Endothelial cell of umbilical vein (primary cell): Measurements from ENCODE around the gene GYG1. TPM values are rescaled to one million over a fixed set of nuclear protein-coding genes. Genes with fewer than 3 reads are reported as not detected.

Experiments
- BruUV-seq: library from RNA; stranded (reverse); fragments of 400-500 nt; replicated peaks from 2 replicates; lab custom pipeline; 2021; lab: Mats Ljungman, UMichigan
- CTCF ChIA-PET: fragments of 300-600, 350-600 bp; sonication (Branson Sonifier 250); formaldehyde crosslinking; loops from one replicate; lab custom pipeline; 2021; ENCODE audit warnings: antibody characterized with exemption, inconsistent platforms; lab: Charles Lee
- POLR2A ChIA-PET: fragments of 300-600, 350-600 bp; sonication (Branson Sonifier 250); formaldehyde crosslinking; loops from one replicate; lab custom pipeline; 2021; ENCODE audit warnings: antibody characterized with exemption, inconsistent platforms; lab: Charles Lee
- DNase-seq: peaks from one replicate; pipeline ENCODE4 v3.0.0-alpha.2; 2011; ENCODE audit warnings: low read depth, low spot score
- FAIRE-seq: peaks from 2 replicates; lab custom pipeline; 2011; peaks lifted over from hg19 to GRCh38; lab: Jason Lieb, UNC
- H2AFZ ChIP-seq: 2 replicates; pipeline ENCODE4 v1.6.0; 2012; ENCODE audit warnings: low read depth, low read length, control low read depth, inconsistent platforms
- H3K27ac ChIP-seq: 2 replicates; pipeline ENCODE4 v1.5.1; 2011; ENCODE audit warnings: low read depth, mild to moderate bottlenecking, control low read depth, low read length, moderate library complexity; ENCODE audit not compliant: insufficient read depth
- H3K27me3 ChIP-seq, 2 experiments: 2 replicates each; pipeline versions ENCODE4 v1.6.0 to v1.6.1; 2011; ENCODE audit warnings: low read length in 2 of 2, mixed read lengths in 1 of 2; ENCODE audit not compliant: control insufficient read depth in 2 of 2, insufficient read depth in 2 of 2
- H3K36me3 ChIP-seq, 2 experiments: 2 replicates in 1 of 2; 3 replicates in 1 of 2; pipeline ENCODE4 v1.5.1; 2011; ENCODE audit warnings: low read length in 2 of 2, mild to moderate bottlenecking in 1 of 2, moderate library complexity in 1 of 2; ENCODE audit not compliant: control insufficient read depth in 2 of 2, insufficient read depth in 2 of 2; ENCODE audit errors: extremely low read depth in 1 of 2
- H3K4me1 ChIP-seq: 3 replicates; pipeline ENCODE4 v1.5.1; 2011; ENCODE audit warnings: mild to moderate bottlenecking, low read length; ENCODE audit not compliant: control insufficient read depth, insufficient read depth; ENCODE audit errors: extremely low read depth
- H3K4me2 ChIP-seq: 2 replicates; pipeline ENCODE4 v1.6.1; 2011; ENCODE audit warnings: low read length, control low read depth, mixed read lengths; ENCODE audit not compliant: insufficient read depth
- H3K4me3 ChIP-seq, 3 experiments: fragments of 200-600 bp in 1 of 3; sonication (generic), shearing (Covaris generic) in 1 of 3; replicated peaks in 1 of 3; 2 replicates each; pipeline ENCODE4 v1.5.1; 2011 to 2016; ENCODE audit warnings: control low read depth in 3 of 3, low read length in 3 of 3, mild to moderate bottlenecking in 2 of 3, inconsistent platforms in 1 of 3, low read depth in 1 of 3, moderate library complexity in 1 of 3; ENCODE audit not compliant: insufficient read depth in 1 of 3
- H3K79me2 ChIP-seq: 2 replicates; pipeline ENCODE4 v1.6.0; 2012; ENCODE audit warnings: low read length, inconsistent platforms; ENCODE audit not compliant: control insufficient read depth, insufficient read depth
- H3K9ac ChIP-seq: replicated peaks from 2 replicates; pipeline ENCODE3; 2011; ENCODE audit warnings: low read length, control low read depth; ENCODE audit not compliant: insufficient read depth; ENCODE audit errors: extremely low read depth
- H3K9me1 ChIP-seq: replicated peaks from 3 replicates; pipeline ENCODE4 v1.6.0; 2011; ENCODE audit warnings: mild to moderate bottlenecking, low read length; ENCODE audit not compliant: control insufficient read depth, insufficient read depth; ENCODE audit errors: extremely low read depth
- H3K9me3 ChIP-seq: replicated peaks from 2 replicates; pipeline ENCODE4 v1.5.1; 2012; ENCODE audit warnings: low read length, inconsistent platforms; ENCODE audit not compliant: control insufficient read depth, insufficient read depth
- H4K20me1 ChIP-seq: replicated peaks from 2 replicates; pipeline ENCODE3; 2011; ENCODE audit warnings: mild to moderate bottlenecking, low read length; ENCODE audit not compliant: control insufficient read depth, insufficient read depth; ENCODE audit errors: extremely low read depth
- CTCF ChIP-seq, 2 donors: IDR thresholded peaks; 1 replicate in 1 of 2; 2 replicates in 1 of 2; pipeline ENCODE4 v1.5.1; 2011; ENCODE audit warnings: low read length in 2 of 2, mild to moderate bottlenecking in 2 of 2, moderate library complexity in 2 of 2, control low read depth in 1 of 2, inconsistent platforms in 1 of 2, low read depth in 1 of 2; ENCODE audit not compliant: insufficient read depth in 1 of 2; ENCODE audit errors: extremely low read depth in 1 of 2
- EZH2 ChIP-seq: IDR thresholded peaks from 2 replicates; pipeline ENCODE4 v1.6.1; 2012; ENCODE audit warnings: borderline replicate concordance, low read depth, mild to moderate bottlenecking, moderate library complexity, low read length, inconsistent platforms; ENCODE audit not compliant: severe bottlenecking
- FOS ChIP-seq: IDR thresholded peaks from 2 replicates; pipeline ENCODE4 v1.6.1; 2011; ENCODE audit warnings: mild to moderate bottlenecking, low read length, moderate library complexity, borderline replicate concordance; ENCODE audit not compliant: insufficient read depth
- GATA2 ChIP-seq: IDR thresholded peaks from 2 replicates; pipeline ENCODE4 v1.7.0; 2011; ENCODE audit warnings: low read depth, mild to moderate bottlenecking, moderate library complexity, mixed read lengths, low read length; ENCODE audit not compliant: insufficient read length, insufficient read depth
- JUN ChIP-seq: IDR thresholded peaks from 2 replicates; pipeline ENCODE4 v1.6.1; 2011; ENCODE audit warnings: borderline replicate concordance, low read depth; ENCODE audit not compliant: insufficient read length, insufficient read depth
- MAX ChIP-seq: IDR thresholded peaks from 2 replicates; pipeline ENCODE4 v1.6.1; 2011; ENCODE audit not compliant: insufficient read depth, insufficient read length
- MYC ChIP-seq: IDR thresholded peaks from one replicate; pipeline ENCODE4 v1.6.1; 2011; ENCODE audit warnings: mild to moderate bottlenecking, low read depth, low read length
- POLR2A ChIP-seq: IDR thresholded peaks from 2 replicates; pipeline ENCODE4 v1.6.1; 2012; ENCODE audit warnings: low read depth, mild to moderate bottlenecking, control low read depth, low read length
- POLR2AphosphoS5 ChIP-seq: IDR thresholded peaks from 2 replicates; pipeline ENCODE4 v1.6.1; 2012; ENCODE audit warnings: low read depth, mild to moderate bottlenecking, control low read depth, low read length, moderate library complexity; ENCODE audit not compliant: insufficient read depth
- dilution Hi-C: fragments of 300-500 bp; cut with MboI; formaldehyde crosslinking; loops from one replicate; pipeline ENCODE4 v1.15.0; 2019; ENCODE audit warnings: low sequenced_read_pairs; ENCODE audit not compliant: extremely low pct_ligation_motif_present
- intact Hi-C: fragments of 100-400 bp; cut with micrococcal nuclease; formaldehyde crosslinking; loops from one replicate; pipeline ENCODE4 v1.10.0; 2022
- polyA plus RNA-seq, 4 experiments: library from polyadenylated mRNA; depleted of rRNA in 3 of 4; stranded (reverse) in 3 of 4; unstranded in 1 of 4; fragments of >200 nt; gene quantifications; 2 replicates each; pipeline versions ENCODE4 v1.2.1 to v1.2.3, GENCODE V29; 2011 to 2012; ENCODE audit warnings: missing spikeins in 1 of 4
- total RNA-seq: library from RNA; stranded (reverse); gene quantifications from 2 replicates; pipeline ENCODE4 v1.2.3, GENCODE V29; 2021

The GYG1 gene
- total and polyA plus RNA-seq, 2 donors (not counting 3 experiments of a cell fraction or from before 2014, with no cell fraction given): 24.7 to 58.5 TPM

GRCh38 chr3:148964809-148965208 lies 26.5 kb upstream of the GYG1 start:
- ChIA-PET POLR2A (no interaction called here), CTCF (interaction anchor here (1.2 to 2.2 kb wide), 3 partner anchors 9 to 335 kb away, joined by 4 to 21 read pairs (median 5); no protein-coding TSS in a partner anchor)
- TF ChIP-seq MYC (no peak), EZH2 (no peak), POLR2A (no peak), GATA2 (no peak), MAX (no peak), CTCF (IDR thresholded peaks at IDR 0.05; ENCODE audit: extremely low read depth in 1 of 2, insufficient read depth in 1 of 2, low read depth in 1 of 2, low read length in 2 of 2) (no peak), JUN (no peak), FOS (no peak), POLR2AphosphoS5 (no peak)
- Histone ChIP-seq H3K27me3 (no peaks in the 10 kb centered on the region), H3K4me2 (no peak overlapping the region), H3K9me1 (no peaks in the 10 kb centered on the region), H3K9me3 (no peaks in the 10 kb centered on the region), H3K79me2 (no peaks in the 10 kb centered on the region), H4K20me1 (no peaks in the 10 kb centered on the region), H3K27ac (no peak overlapping the region), H3K36me3 (no peaks in the 10 kb centered on the region), H3K4me1 (peaks cover 2% of the 10 kb centered on the region), H3K4me3 (no peak overlapping the region), H3K9ac (no peak overlapping the region), H2AFZ (no peak overlapping the region)
- dilution Hi-C loops (no loop called here), intact Hi-C loops (no loop called here)
- FAIRE-seq (no peak), DNase-seq (no peak)
- no TSS peak for BruUV-seq
